Measurements from ENCODE around the gene GPD1L.
"Not testable (repeated sequence)": the region's sequence is repeated elsewhere in the genome, so short reads cannot be mapped to it uniquely, and the experiment has no call there.

The GPD1L gene

DNA sequence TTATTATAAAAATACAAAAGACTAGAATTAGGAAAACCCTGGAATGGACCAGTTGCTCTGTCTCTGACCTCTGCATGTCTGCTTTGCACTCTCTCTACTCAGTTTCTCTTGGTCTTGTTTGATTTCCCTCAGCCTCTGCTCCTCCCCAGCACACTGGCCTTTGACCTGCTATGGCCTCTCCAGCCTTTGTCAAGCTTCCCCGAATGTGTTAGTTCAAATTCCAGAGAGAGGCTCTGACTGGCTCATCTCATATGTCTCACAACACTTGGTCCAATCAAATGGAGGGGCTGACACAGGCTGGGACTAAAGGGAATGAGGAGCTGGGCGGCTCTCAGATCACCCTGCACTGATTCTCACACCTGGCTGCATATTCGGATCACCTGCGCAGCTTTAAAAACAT is 79.7 kb downstream of the GPD1L start:
- no peak for DNase-seq

DNA sequence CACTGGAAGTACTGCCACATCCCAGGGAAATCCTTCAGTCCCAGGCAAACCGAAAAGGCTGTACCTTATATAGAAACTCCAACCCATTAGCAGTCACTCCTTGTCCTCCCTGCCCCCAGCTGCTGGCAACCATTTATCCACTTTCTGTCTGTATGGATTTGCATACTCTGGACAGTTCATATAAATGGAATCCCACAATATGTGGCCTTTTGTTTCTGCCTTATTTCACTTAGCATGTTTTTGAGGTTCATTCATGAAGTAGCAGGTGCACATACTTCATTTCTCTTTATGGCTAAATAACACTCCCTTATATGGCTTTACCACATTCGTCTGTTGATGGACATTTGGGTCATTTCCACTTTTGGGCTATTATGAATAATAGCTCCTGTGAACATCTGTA is 80.5 kb downstream of the GPD1L start:
- DNase-seq: no peak

DNA sequence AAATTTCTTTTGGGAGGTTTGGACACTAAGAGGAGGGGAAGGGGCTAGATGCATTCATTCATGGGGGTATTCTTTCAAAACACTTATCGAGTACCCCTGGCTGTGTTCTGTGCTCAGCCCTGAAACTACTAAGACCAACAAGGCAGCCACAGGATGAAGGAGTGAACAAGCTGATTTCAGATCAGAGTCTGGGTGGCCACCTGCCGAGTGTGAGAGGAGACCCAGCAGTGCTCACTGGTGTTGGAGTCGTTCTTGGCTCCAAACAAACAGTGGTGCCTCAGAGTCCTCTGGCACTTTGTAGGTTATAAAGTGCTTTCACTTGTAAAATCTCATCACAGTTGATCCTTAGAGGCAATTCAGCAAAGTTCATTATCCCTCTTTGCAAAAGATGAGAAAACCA is 83.3 kb downstream of the GPD1L start:
- no peak for DNase-seq

DNA sequence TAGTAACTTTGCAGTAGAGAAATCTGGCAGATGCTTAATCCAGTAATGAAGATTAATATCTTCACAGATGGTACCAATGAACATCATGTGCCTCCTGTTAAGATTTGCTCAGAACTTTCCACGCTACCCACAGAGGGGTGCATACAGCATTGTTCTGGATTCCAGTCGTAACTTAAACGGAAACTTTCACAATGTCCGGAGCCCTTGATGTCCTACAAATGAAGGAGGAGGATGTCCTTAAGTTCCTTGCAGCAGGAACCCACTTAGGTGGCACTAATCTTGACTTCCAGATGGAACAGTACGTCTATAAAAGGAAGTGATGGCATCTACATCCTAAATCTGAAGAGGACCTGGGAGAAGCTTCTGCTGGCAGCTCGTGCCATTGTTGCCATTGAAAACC is 84.1 kb downstream of the GPD1L start:
- DNase-seq: not testable (repeated sequence)

DNA sequence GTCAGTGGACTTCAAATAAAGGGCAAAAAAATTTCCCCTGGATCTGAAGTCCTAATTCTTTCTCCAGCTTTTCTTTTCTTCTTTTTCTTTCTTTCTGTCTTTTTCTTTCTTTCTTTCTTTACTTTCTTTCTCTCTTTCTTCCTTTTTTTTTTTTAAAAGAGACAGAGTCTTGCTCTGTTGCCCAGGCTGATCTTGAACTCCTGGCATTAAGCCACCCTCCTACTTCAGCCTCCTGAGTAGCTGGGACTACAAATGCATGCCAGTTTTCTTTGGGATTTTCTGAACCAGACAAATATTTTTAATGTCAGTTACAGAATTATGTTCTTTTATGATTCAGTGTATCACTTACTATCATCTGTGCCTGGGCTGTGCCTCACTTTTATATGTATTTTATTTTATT is 86.7 kb downstream of the GPD1L start:
- DNase-seq: no peak

DNA sequence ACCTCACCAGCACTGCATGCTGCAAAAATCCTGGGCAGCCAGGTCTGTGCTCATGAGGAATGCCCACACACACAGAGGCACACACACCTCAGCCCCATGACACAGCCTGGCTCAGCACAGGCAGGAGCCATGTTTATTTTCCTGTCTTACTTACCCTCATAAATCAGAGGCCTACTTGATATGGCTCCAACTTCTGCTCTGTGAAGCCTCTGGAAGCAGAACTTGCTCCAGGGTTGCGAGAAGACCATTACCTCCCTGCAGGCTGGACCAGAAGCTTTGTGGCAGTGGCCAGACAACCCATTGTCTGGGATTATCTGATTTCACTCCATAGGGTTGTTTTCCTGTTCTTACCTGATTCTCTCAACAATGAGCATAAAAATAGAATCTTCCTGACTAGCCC is 88.2 kb downstream of the GPD1L start:
- no peak for DNase-seq

DNA sequence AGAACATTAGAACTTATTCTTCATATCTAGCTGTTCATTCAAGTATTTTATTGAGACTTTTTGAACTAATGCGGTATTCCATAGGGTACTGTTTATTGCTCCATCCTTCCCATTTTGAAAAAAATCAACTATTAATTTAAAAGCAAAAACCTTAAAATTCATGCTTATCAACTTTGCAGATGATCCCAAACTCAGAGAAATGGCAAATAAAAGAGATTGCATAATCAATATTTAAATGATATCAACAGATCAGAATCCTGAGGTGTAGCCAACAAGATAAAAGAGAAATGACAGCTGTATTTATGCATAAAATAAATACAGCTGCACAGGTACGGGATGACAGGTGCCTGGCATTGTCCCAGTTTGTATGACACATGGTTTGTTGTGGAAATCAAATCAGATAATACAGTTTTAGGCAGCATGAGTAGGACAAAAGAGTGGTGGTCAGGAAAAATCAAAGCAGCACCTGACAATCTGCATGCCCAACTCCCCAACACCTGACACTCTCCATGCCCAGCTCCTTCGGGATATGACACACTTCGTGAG is 89.6 kb downstream of the GPD1L start:
- no peak for DNase-seq

DNA sequence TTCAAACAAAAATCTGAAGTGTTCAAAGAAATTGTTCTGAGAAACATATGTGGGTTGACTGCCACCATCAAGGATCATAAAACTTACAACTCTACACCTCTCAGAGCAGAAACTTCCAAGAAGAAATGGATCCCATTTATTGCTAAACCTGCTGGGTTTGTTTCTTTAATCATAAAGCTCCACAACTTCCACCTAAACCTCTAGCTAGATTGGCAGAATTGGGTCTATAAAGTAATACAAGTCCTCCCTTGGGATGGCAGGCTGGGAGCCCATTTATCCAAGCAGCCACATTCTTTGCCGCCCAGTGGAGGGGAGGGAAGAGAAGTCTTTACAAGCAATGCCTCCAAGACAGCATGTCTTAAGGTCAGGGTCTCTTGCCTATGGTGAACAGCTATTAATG is 91.6 kb downstream of the GPD1L start:
- no peak for DNase-seq

DNA sequence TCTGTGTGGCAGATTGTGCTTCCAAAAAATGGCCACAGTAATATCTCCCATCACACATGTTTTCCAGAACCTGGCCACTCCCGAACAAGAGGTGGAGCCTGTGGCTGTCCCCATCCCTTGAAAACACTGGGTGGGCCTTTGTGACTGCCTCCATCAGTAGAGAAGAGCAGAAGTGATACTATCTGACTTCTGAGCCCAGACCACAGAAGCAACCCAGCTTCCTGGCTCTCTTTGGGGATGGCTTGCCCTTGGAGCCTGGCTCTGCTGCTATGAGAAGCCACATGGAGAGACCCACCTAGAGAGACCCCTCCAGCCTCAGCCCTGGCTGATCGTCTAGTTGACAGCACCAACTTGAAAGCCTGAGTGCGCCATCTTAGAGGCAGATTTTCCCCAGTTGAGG is 92.3 kb downstream of the GPD1L start:
- DNase-seq: no peak

DNA sequence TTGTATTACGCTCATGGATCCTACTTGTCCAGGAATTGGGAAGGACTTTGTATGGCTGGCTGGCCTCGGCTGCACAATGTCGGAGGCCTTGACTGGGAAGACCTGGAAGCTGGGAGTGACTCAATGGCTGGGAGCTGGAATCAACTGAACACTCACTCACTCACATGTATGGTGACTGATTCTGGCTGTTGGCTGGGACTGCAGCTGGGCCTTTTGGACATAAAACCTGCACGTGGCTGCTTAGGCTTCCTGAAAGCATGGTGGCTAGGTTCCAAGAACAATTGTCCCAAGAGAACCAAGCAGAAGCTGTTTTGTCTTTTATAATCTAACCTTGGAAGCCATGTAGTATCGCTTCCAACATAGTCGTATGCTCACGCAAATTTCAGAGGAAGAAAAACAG is 94.1 kb downstream of the GPD1L start:
- no peak for DNase-seq

DNA sequence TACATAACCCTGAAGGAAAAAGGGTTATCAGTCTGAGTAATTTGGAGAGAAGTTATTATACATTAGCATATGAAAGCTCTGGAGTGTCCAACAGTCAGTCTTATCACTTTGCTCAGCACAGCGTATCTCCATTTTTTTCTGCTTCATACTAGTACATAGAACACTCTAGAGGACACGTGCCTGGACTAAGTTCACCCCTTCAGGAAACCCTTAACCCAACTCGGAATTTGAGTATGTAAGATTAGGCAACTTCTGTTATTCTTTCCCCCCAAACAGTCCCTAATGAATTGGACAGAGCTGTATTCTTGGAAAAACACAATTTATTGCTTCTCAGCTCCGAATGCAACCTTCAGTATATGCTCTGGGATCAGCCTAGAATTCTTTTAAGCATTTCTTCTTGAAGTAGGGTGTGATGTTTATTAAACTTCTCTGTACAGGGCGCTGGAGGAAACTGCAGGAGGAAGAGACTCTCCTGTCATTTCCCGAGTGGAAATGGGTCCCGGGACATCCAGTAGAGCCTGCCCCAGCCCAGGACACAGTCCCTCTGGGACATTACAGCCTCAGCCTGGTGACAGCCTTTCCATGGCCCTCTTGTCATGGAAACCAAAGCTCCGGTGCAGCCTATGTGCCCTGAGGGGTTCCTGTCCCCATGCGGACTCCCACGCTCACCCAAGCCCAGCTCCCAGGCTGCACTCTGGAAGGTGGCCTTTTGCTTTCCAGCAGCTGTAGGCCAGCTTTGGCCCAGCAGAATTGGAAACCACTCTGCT is 94.8 kb downstream of the GPD1L start:
- DNase-seq: no peak

DNA sequence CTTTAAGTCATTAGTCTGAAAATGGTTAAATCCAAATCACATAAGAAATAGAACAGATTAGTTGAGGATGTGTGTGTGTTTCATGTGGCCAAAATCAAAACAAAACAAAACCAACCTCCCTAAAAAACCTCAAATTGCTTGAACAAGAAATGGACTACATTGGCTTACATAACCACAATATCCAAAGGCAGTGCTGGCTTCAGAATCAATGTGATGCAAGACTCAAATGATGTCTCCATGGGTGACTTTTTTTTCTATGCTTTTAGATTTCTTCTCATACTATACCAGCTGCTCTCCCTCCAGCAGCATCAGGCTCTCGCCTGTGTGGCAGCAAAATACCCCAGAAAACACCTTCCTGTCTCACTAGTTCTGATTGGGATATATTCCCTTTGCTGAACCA is 96.1 kb downstream of the GPD1L start:
- no peak for DNase-seq

DNA sequence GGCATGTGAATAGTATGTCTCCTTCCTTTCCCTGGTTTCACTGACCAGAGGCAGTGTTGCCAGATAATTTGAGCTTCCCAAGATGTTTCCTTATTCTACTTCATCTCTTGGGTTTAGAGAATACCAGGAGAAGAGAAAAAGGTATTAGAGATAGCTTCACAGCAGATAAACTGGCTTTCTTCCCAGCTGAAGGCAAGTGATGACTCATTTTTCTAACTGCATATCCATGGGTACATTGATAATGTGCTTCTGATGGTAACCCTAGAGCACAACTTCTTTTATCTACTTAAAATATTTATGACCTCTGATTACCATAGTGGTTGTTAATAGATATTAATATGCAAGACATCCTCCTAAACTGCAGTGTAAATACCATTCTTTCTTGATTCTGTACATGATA is 97.4 kb downstream of the GPD1L start:
- no peak for DNase-seq

DNA sequence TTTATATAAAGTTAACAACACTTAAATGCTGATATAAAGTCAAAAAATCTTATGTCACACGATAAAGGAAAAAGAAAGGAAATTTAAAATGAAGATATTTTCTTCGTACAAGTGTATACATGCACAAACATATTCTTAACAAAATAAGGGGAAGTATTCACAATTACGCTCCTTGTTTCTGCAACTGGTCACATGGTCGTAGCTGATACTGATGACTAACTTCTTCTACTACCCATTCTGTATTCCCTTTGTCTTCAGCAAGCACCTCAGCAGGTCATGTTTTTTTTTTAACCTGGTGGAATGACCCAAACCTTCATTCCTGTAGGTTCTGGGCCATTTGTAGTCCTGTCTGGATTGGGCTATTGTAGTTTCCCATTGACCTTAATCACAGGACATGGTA is 102.0 kb downstream of the GPD1L start:
- DNase-seq: peak; percentile 36 to 39

DNA sequence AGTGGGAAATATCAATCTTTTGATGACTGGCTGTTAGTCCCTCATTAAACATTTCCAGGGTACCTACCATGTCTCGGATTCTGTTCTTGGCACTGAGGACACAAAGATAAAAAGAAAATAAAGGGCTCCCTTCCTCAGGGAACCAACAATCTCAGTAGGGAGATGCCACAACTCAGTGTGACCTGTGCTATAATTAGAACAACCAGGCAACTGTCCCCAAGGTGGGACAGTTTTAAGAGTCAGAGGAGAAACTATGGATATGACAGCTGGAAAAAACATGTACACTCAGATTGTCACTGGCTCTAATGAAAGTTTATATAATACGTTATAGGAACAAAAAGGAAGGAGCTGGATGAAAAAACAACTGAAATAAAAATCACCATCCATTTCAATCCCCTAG is 108.8 kb downstream of the GPD1L start:
- DNase-seq: no peak

DNA sequence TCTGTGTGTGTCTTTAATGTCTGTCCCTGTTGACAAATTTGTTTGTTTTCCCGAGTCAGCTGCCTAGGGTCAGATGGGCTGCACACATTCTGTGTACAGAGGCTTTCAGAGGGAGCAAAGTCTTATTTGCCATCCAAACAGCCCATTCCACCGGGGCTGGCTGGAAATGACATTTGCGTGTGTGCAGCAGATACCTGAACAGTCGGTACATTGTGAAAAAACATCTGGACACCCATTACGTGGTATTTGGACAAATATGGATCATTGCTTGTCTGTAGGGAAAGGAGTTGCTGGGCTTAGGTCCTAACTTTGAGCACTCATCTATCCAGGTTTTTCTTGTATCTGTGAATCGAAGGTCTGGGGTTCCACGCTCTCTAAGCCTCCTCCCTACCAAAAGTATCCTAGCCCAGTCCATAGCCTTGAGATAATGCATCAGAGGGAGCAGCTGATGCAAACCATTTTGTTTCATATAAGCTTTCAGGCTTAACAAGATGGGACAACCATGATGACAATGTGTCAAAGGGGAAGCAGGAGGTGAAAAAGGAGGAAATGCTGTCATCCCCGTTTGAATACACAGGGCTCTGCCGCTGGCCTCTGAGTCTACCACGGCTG is 109.9 kb downstream of the GPD1L start:
- peak; percentile 6 to 13 for DNase-seq

DNA sequence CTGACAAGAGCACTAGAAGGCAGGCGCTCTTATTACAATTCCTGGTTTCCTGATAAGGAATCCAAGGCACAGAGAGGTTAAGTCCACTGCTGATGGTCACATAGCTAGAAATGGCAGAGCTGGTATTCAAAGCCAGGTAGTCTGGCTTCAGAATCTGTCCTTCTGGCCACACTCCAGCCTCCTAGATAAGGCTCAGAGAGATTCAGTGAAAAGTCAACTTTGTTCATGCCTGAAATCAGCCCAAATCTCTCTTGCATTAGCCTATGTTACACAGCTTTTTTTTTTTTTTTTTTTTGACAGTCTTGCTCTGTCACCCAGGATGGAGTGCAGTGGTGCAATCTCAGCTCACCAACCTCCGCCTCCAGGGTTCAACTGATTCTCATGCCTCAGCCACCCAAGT is 110.9 kb downstream of the GPD1L start:
- DNase-seq: no peak

All from inflammatory macrophage treated with lipopolysaccharide for 1 hour (primary cell).